Esophagus (tissue), 2 donors: Measurements from ENCODE around the gene MFSD11. TPM values are rescaled to one million over a fixed set of nuclear protein-coding genes. Genes with fewer than 3 reads are reported as not detected.

ENCODE experiments used
- H3K27ac ChIP-seq, 2 donors: one replicate each; pipeline ENCODE4 v1.5.1; 2013; ENCODE audit warnings: low read depth in 2 of 2, mild to moderate bottlenecking in 2 of 2, inconsistent platforms in 1 of 2, low read length in 1 of 2, moderate library complexity in 1 of 2
- H3K27me3 ChIP-seq, 2 donors: one replicate each; pipeline ENCODE4 v1.6.1; 2013; ENCODE audit warnings: low read length in 2 of 2, control low read depth in 1 of 2, mild to moderate bottlenecking in 1 of 2; ENCODE audit not compliant: insufficient read depth in 2 of 2, control insufficient read depth in 1 of 2
- H3K36me3 ChIP-seq, 2 donors: one replicate each; pipeline ENCODE4 v1.6.1; 2013; ENCODE audit warnings: low read length in 1 of 2; ENCODE audit not compliant: control insufficient read depth in 2 of 2, insufficient read depth in 2 of 2
- H3K4me1 ChIP-seq, 2 donors: one replicate each; pipeline ENCODE4 v1.6.1; 2013; ENCODE audit warnings: low read length in 1 of 2; ENCODE audit not compliant: control insufficient read depth in 2 of 2, insufficient read depth in 2 of 2
- H3K4me3 ChIP-seq, 2 donors: one replicate each; pipeline ENCODE4 v1.5.1; 2013; ENCODE audit warnings: low read length in 2 of 2, mild to moderate bottlenecking in 2 of 2, low read depth in 1 of 2, moderate library complexity in 1 of 2
- H3K9me3 ChIP-seq, 2 donors: one replicate each; pipeline ENCODE4 v1.6.1; 2013; ENCODE audit warnings: mild to moderate bottlenecking in 2 of 2, low read depth in 1 of 2, low read length in 1 of 2, moderate library complexity in 1 of 2; ENCODE audit not compliant: control insufficient read depth in 2 of 2, insufficient read depth in 1 of 2
- WGBS, 2 donors: extraction: QIAGEN DNeasy Blood & Tissue Kit; methylation state at CpG; one replicate each; pipeline ENCODE4 v1.1.7; 2013; 5-methylcytosine and 5-hydroxymethylcytosine counted together
- polyA plus RNA-seq, 2 donors: library from polyadenylated mRNA; stranded (reverse); fragments of 200-250 nt; gene quantifications; one replicate each; pipeline ENCODE4 v1.2.3, GENCODE V29; 2013
- donor health status: healthy with polysubstance abuse.
- donor health status: Bipolar disorder and iron deficiency.

The MFSD11 gene
- polyA plus RNA-seq, 2 donors: 11.3 to 15.4 TPM

GRCh38 chr17:76826330-76827068 lies 88.6 kb downstream of the MFSD11 start:
- 75 to 78% methylated on average over 23 to 24 of the region's 24 CpGs for WGBS, 2 donors
- peaks cover 0 to 2% of the 10 kb centered on the region in 2 donors for H3K9me3 ChIP-seq
- H3K27me3 ChIP-seq: no peaks in the 10 kb centered on the region
- H3K4me3 ChIP-seq: no peak overlapping the region
- H3K27ac ChIP-seq: no peak overlapping the region
- H3K36me3 ChIP-seq: no peaks in the 10 kb centered on the region
- no peaks in the 10 kb centered on the region for H3K4me1 ChIP-seq

- no peaks in the 10 kb centered on the region for H3K4me1 ChIP-seq
- no peaks in the 10 kb centered on the region for H3K27me3 ChIP-seq
- peaks cover 0 to 2% of the 10 kb centered on the region in 2 donors for H3K9me3 ChIP-seq
- no peak overlapping the region for H3K4me3 ChIP-seq
- no peaks in the 10 kb centered on the region for H3K36me3 ChIP-seq
- WGBS, 2 donors: 75 to 77% methylated on average over 12 to 14 of the region's 14 CpGs
- H3K27ac ChIP-seq: no peak overlapping the region
Measured at GRCh38 chr17:76827736-76828135, 89.8 kb downstream of the MFSD11 start.

Other genes with a start within 250 kb of the MFSD11 start
- gene RHBDF2, start 236.7 kb upstream of the MFSD11 start, polyA plus RNA-seq: 10 to 100 TPM; 19.4 to 27.3 TPM
- gene CYGB, start 200.4 kb upstream of the MFSD11 start, polyA plus RNA-seq: 1 to 10 TPM; 3.1 to 3.7 TPM
- gene PRCD, start 198.1 kb upstream of the MFSD11 start, polyA plus RNA-seq: 1 to 10 TPM; 1.2 to 3.0 TPM
- 10 to 100 TPM; 17.5 to 20.2 TPM for gene ST6GALNAC2, start 152.3 kb upstream of the MFSD11 start, polyA plus RNA-seq
- 10 to 100 TPM; 20.1 to 40.1 TPM for gene ST6GALNAC1, start 94.4 kb upstream of the MFSD11 start, polyA plus RNA-seq
- 10 to 100 TPM; 10.0 to 54.0 TPM for gene MXRA7, start 27.2 kb upstream of the MFSD11 start, polyA plus RNA-seq
- 10 to 100 TPM; 18.3 to 21.9 TPM for gene JMJD6, start 11.5 kb upstream of the MFSD11 start, polyA plus RNA-seq
- gene METTL23, start 11.3 kb upstream of the MFSD11 start, polyA plus RNA-seq: 10 to 100 TPM; 22.9 to 24.0 TPM
- gene SRSF2, start 788 bp upstream of the MFSD11 start, polyA plus RNA-seq: 100 to 1,000 TPM; 152 to 242 TPM
- under 1 TPM; 0.18 to 0.24 TPM for gene MGAT5B, start 130.3 kb downstream of the MFSD11 start, polyA plus RNA-seq